Urothelium cell line (cell line): ENCODE measurements around the gene UQCRC1.

Experiments
- DNase-seq: peaks from one replicate; pipeline ENCODE4 v3.0.0; 2011; ENCODE audit warnings: low spot score, mixed read lengths
- FAIRE-seq: peaks from 2 replicates; lab custom pipeline; 2011; peaks lifted over from hg19 to GRCh38; lab: Jason Lieb, UNC

The UQCRC1 gene

GRCh38 chr3:48634661-48635221, 25.3 kb upstream of the UQCRC1 start:
- FAIRE-seq (no peak), DNase-seq (peak; percentile 82)

DNA sequence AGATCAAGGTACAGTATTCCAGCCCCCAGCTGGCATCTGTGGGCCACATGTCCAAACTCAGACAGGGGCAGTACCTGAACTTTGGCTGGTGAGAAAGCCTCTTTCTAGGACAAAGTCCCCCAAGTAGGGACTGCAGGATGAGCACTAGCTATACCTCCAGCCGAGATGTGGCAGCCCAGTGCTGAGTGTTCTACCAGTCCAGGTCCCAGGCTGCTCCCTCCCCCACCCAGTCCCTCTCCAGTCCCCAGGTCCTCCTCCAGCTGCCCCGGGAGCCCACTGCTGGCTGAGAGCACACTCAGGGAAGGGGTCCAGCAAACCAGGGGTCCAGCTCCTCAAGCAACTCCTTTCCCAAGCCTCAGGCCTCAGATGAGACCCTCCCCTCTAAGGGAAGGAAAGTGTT, 24.3 kb upstream of the UQCRC1 start:
- no peak for FAIRE-seq

GRCh38 chr3:48633256-48633655, 23.8 kb upstream of the UQCRC1 start:
- FAIRE-seq: no peak

More for the DNA sequence above, 24.3 kb upstream of the UQCRC1 start:
- no peak for DNase-seq

DNA sequence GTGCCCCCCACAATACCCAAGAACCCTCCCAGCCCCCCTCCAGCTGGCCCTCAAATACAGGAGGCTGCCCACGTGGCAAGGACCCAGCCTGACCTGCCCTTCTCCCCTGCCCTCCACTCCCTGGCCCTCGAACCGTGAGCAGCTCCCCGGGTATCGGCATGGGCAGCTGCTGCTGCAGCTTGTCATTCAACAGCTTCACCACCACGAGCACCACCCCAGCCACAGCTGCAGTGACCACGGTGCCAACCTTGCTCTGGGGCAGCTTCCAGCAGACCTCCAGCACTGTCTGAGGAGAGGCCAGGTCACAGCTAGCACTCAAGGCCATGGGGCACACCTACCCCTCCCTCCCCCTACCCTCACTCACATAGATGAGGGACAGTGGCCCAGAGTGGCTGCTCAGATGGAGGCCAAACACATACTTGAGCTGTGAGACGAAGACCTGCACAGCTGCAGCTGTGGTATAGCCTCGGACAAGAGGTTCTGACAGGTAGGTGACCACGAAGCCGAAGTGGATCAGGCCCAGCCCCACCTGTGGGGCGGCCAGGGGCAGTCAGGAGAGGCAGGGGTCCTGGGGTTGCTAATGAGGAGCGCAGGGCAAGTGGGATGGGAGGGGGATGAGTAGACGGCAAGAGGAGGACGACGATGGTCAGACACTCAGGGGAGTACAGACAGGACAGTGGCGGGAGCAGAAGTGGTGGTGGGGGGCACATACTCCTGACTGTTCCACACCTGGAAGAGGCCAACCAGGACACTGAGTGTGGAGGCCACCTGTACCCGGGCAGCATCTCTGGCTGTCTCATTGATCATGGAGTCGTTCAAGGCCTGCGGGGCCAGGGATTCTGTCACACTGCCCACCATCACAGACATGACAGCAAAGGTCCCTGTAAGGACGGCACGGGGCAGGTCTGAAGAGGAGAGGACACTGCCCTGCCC, 22.3 kb upstream of the UQCRC1 start:
- FAIRE-seq (no peak), DNase-seq (no peak)

More at GRCh38 chr3:48633256-48633655, 23.8 kb upstream of the UQCRC1 start:
- no peak for DNase-seq

GRCh38 chr3:48630833-48631232, 21.4 kb upstream of the UQCRC1 start:
- FAIRE-seq (no peak), DNase-seq (no peak)

GRCh38 chr3:48630407-48630806, 21.0 kb upstream of the UQCRC1 start:
- FAIRE-seq: no peak
- no peak for DNase-seq

- FAIRE-seq (no peak), DNase-seq (no peak)
Observed at GRCh38 chr3:48629894-48630293, 20.4 kb upstream of the UQCRC1 start.

DNA sequence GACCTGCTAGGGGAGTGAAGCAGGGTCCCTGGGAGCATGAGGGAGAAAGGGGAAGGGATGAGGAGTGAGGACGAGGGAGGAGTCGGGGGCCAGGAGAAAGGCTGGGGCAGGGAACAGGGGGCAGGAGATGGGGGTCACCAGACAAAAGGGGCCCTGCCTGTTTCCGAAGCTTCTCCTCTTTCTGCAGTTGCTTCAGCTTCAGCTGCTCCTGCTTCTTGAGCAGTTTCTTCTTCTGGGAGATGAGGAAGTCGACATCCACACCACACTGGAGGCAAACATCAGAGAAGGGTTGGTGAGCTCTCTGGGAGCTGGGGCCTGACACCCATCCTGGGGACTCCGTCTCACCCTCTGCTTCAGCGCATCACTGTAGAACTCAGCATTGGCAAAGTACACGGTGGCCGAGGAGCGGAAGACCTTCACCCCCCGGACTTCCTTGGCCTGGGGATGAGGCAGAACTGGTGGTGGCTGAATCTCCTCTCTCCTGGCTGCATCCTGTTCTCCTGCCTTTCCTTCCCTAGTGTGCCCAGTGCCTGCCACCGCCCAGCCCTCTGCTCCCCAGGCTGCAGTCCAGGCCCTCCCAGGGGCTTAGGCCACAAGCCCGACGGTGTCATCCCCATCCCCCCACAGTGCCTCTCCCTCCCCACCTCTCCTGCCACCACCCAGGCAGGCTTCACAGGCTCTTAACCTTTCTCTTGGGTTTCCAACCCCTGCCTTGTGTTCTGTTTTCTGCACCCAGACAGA, 19.0 kb upstream of the UQCRC1 start:
- DNase-seq: no peak
- FAIRE-seq: no peak

GRCh38 chr3:48625600-48625999, 16.2 kb upstream of the UQCRC1 start:
- DNase-seq: no peak
- no peak for FAIRE-seq

GRCh38 chr3:48624767-48625166, 15.3 kb upstream of the UQCRC1 start:
- DNase-seq (no peak), FAIRE-seq (no peak)

- no peak for FAIRE-seq
Observed at GRCh38 chr3:48623851-48624547, 14.6 kb upstream of the UQCRC1 start.

DNA sequence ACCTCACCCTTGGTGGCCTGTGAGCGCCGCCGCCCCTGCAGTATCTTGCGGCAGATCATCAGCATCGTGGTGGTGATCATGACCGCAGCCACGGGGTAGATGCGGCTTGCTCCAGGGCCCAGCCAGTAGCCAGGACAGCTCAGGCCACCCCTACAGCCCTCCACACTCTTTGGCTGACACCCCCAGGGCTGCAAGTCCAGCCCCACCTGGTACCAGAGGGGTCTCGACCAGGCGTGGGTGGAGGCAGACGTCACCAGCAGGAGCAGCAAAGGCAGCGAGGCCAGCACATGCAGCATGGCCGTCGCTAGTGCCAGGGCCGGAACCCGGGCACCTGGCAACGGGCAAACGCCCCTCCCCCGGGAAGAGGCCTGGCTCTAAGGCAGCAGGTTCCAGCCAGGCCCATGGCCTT, 12.0 kb upstream of the UQCRC1 start, which contains the start of gene TMEM89:
TMEM89 (minus strand) TSS at position 309 of the 409 bp plus-strand sequence; CDS start at position 296, 13 bp downstream.
- DNase-seq (no peak), FAIRE-seq (no peak)

More at GRCh38 chr3:48623851-48624547, 14.6 kb upstream of the UQCRC1 start:
- DNase-seq: no peak

DNA sequence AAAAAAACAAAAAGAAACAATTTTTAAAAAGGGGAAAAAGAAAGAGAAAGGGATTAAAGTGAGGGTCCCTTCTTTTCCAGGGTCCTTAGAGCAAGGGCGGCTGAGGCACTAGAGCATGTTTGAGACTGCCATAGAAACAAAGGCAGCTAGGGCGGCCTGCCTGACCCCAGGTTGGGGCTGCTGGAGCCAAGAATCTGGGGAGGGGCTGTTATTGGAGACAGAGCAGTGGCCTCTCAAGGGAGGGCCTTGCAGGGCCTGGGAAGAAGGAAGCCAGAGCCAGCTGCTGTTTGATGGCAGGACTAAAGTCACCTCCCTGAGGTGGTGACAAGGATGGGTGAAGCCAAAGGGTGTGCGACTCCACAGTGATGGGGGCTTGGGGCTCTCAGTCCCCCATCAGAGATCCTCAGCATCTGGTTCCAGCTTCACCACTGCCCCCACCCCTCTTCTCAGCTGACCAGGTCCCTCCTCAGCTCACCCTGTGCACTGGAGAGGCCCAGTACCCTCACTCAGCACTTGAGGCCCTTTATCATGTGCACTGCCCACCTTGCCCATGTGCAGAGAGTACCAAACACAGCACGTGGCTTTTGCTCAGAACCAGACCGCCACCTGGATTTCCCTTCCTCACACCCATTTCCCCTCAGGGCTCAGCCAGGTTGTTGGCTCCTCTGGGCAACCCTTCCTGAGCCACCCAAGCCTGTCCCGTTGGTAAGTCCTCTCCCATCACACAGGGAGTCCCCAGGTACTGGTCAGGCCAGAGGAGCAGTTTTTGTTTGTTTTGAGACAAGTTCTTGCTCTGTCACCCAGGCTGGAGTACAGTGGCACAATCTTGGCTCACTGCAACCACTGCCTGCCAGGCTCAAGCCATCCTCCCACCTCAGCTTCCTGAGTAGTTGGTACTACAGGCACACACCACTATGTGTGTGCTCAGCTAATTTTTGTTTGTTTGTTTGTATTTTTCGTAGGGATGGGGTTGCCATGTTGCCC, 10.4 kb upstream of the UQCRC1 start:
- peak; percentile 61 for FAIRE-seq

GRCh38 chr3:48617559-48617958, 8.1 kb upstream of the UQCRC1 start:
- FAIRE-seq: no peak
- no peak for DNase-seq

More for the DNA sequence above, 10.4 kb upstream of the UQCRC1 start:
- DNase-seq: no peak

GRCh38 chr3:48614044-48614443, 4.6 kb upstream of the UQCRC1 start:
- FAIRE-seq (no peak), DNase-seq (no peak)

DNA sequence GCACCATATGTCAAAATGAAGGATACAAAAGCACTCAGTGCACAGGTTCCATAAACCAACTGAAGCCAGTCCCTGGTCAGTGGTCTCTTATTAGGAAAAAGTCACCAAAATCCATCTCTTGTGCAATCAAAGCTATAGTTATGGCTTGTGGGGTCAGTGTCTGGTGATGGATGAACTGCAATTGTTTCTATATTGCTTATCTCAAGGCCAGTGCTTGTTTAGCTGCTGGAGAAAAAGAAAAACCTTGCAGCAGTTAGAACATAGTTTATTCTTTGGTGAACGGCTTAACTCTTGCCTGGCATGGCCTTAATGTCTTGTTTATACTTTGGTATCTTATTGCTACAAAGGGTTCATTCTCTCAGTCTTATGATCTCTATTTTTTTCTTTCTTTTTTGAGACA, 2.9 kb upstream of the UQCRC1 start:
- FAIRE-seq (no peak), DNase-seq (no peak)

DNA sequence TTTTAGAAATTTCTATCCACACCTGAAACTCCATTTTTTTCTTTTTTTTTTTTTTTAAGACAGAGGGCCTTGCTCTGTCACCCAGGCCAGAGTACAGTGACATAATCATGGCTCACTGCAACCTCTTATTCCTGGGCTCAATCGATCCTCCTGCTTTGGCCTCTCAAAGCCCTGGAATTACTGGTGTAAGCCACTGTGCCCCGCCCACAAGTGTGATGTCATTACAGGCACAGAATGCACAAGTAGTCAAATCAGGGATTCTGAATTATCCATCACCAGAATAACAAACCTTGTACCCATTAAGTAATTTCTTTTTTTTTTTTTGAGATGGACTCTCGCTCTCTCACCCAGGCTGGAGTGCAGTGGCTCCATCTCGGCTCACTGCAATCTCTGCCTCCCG, 1.9 kb downstream of the UQCRC1 start:
- FAIRE-seq: no peak
- no peak for DNase-seq

DNA sequence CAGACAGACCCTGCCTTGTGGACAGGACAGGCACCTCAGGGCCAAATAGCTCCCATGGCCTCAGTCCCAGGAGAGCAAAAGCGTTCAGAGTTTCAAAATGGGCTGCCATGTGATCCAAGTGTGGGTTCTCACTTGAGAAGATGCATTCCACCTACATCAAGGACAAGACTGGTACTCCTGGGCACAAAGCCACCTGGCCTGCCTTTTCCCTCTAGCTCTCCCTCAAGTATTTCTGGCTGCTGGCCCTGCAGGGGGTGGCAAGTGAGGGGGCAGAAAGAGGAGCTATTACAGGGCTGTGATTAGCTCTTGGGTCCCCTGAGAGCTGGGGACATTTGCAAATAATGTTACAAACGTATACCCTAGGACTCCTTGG, 7.8 kb downstream of the UQCRC1 start:
- no peak for DNase-seq
- no peak for FAIRE-seq
